Thyroid gland (tissue), 4 donors: Measurements from ENCODE around the gene GCFC2. TPM values are rescaled to one million over a fixed set of nuclear protein-coding genes. Genes with fewer than 3 reads are reported as not detected.

Experiments
- DNase-seq, 2 donors: peaks; one replicate each; pipeline ENCODE4 v3.0.0-alpha.2; 2019
- H3K27ac ChIP-seq, 3 donors: fragments of 200-600 bp; sonication (generic); 1 replicate in 2 of 3; 2 replicates in 1 of 3; pipeline ENCODE4 v1.5.1; 2016 to 2019; ENCODE audit warnings: mild to moderate bottlenecking in 1 of 3, moderate library complexity in 1 of 3
- H3K27me3 ChIP-seq: fragments of 200-600 bp; sonication (generic); one replicate; pipeline ENCODE4 v1.5.1; 2019
- H3K36me3 ChIP-seq, 2 donors: fragments of 200-600 bp; sonication (generic); one replicate each; pipeline ENCODE4 v1.5.1; 2016 to 2019
- H3K4me1 ChIP-seq, 2 donors: fragments of 200-600 bp; sonication (generic); one replicate each; pipeline ENCODE4 v1.5.1; 2017 to 2019
- H3K4me3 ChIP-seq, 3 donors: fragments of 200-600 bp; sonication (generic); replicated peaks in 1 of 3; 1 replicate in 2 of 3; 2 replicates in 1 of 3; pipeline ENCODE4 v1.5.1; 2016; ENCODE audit warnings: mild to moderate bottlenecking in 1 of 3
- H3K9me3 ChIP-seq: fragments of 200-600 bp; sonication (generic); one replicate; pipeline ENCODE4 v1.5.1; 2017
- CTCF ChIP-seq, 6 experiments: fragments of 200-600 bp in 3 of 6; fragments of 450-650 bp in 3 of 6; sonication (generic) in 3 of 6; IDR thresholded peaks; one replicate each; pipeline ENCODE4 v1.5.1; 2016 to 2019; ENCODE audit warnings: antibody characterized with exemption in 6 of 6, mild to moderate bottlenecking in 2 of 6, inconsistent platforms in 1 of 6, moderate library complexity in 1 of 6
- POLR2A ChIP-seq, 2 donors: fragments of 450-650 bp; IDR thresholded peaks; one replicate each; pipeline ENCODE4 v1.6.1; 2017; ENCODE audit warnings: antibody characterized with exemption in 2 of 2, mild to moderate bottlenecking in 2 of 2, moderate library complexity in 1 of 2
- WGBS, 2 donors: methylation state at CpG; one replicate each; pipeline ENCODE4 v1.1.5; 2017; 5-methylcytosine and 5-hydroxymethylcytosine counted together
- intact Hi-C: fragments of 100-400 bp; cut with DNase I; formaldehyde crosslinking; loops from one replicate; pipeline ENCODE4 v1.15.1; 2023
- total RNA-seq, 4 donors: library from RNA; depleted of rRNA; stranded (reverse); fragments of >200 nt; gene quantifications; one replicate each; pipeline ENCODE4 v1.2.3, GENCODE V29; 2016

Gene GCFC2
- total RNA-seq, 4 donors from 2014 or later, result 38.2 to 47.8 (median 43.0) TPM

GRCh38 chr2:75737961-75738360 is 27.2 kb upstream of the GCFC2 start:
- WGBS, 2 donors, result 89 to 100% methylated on average over 1 of the region's 1 CpG
- DNase-seq, result no peak
- H3K9me3 ChIP-seq, result no peaks in the 10 kb centered on the region

GRCh38 chr2:75736276-75736675 is 25.6 kb upstream of the GCFC2 start:
- WGBS, 2 donors, result 66 to 85% methylated on average over 4 of the region's 4 CpGs
- intact Hi-C loops, result no loop called here
- DNase-seq, result no peak
- Histone ChIP-seq H3K27me3 (no peaks in the 10 kb centered on the region), H3K27ac (no peak overlapping the region), H3K4me3 (no peak overlapping the region), H3K36me3 (no peaks in the 10 kb centered on the region), H3K9me3 (no peaks in the 10 kb centered on the region), H3K4me1 (no peaks in the 10 kb centered on the region)
- TF ChIP-seq CTCF (IDR thresholded peaks at IDR 0.05), result no peak
- TF ChIP-seq POLR2A (IDR thresholded peaks at IDR 0.05), result no peak

More at GRCh38 chr2:75737961-75738360, 27.2 kb upstream of the GCFC2 start:
- Histone ChIP-seq H3K4me3 (no peak overlapping the region), H3K27me3 (no peaks in the 10 kb centered on the region), H3K36me3 (no peaks in the 10 kb centered on the region), H3K4me1 (no peaks in the 10 kb centered on the region), H3K27ac (no peak overlapping the region)
- intact Hi-C loops, result no loop called here
- no peak for TF ChIP-seq POLR2A (IDR thresholded peaks at IDR 0.05)
- TF ChIP-seq CTCF (IDR thresholded peaks at IDR 0.05), result no peak

GRCh38 chr2:75729861-75730260 is 19.1 kb upstream of the GCFC2 start:
- intact Hi-C loops, result no loop called here
- TF ChIP-seq POLR2A (IDR thresholded peaks at IDR 0.05), result no peak
- TF ChIP-seq CTCF (IDR thresholded peaks at IDR 0.05), result peak in 2 of 6 experiments; percentile 11 to 22

GRCh38 chr2:75728614-75729419 is 18.1 kb upstream of the GCFC2 start:
- no peaks in the 10 kb centered on the region for H3K36me3 ChIP-seq
- no peaks in the 10 kb centered on the region for H3K4me1 ChIP-seq
- no peak overlapping the region for H3K4me3 ChIP-seq
- no peaks in the 10 kb centered on the region for H3K27me3 ChIP-seq
- DNase-seq, result no peak
- 65 to 72% methylated on average over 6 of the region's 6 CpGs for WGBS, 2 donors
- no peaks in the 10 kb centered on the region for H3K9me3 ChIP-seq
- H3K27ac ChIP-seq, result no peak overlapping the region
- TF ChIP-seq CTCF (IDR thresholded peaks at IDR 0.05), result no peak
- TF ChIP-seq POLR2A (IDR thresholded peaks at IDR 0.05), result no peak
- intact Hi-C loops, result no loop called here

More at GRCh38 chr2:75729861-75730260, 19.1 kb upstream of the GCFC2 start:
- Histone ChIP-seq H3K36me3 (no peaks in the 10 kb centered on the region), H3K9me3 (no peaks in the 10 kb centered on the region), H3K27me3 (no peaks in the 10 kb centered on the region), H3K4me1 (no peaks in the 10 kb centered on the region), H3K27ac (no peak overlapping the region), H3K4me3 (no peak overlapping the region)
- WGBS, 2 donors, result 67 to 74% methylated on average over 5 of the region's 5 CpGs
- no peak for DNase-seq

- H3K9me3 ChIP-seq, result no peaks in the 10 kb centered on the region
Measured at GRCh38 chr2:75722687-75723086, 12.0 kb upstream of the GCFC2 start.

More at GRCh38 chr2:75722687-75723086, 12.0 kb upstream of the GCFC2 start:
- TF ChIP-seq POLR2A (IDR thresholded peaks at IDR 0.05), result no peak
- no peak for TF ChIP-seq CTCF (IDR thresholded peaks at IDR 0.05)
- Histone ChIP-seq H3K27me3 (no peaks in the 10 kb centered on the region), H3K4me1 (no peaks in the 10 kb centered on the region), H3K27ac (no peak overlapping the region), H3K36me3 (no peaks in the 10 kb centered on the region), H3K4me3 (no peak overlapping the region)
- intact Hi-C loops, result no loop called here
- no peak for DNase-seq
